B cell (primary cell): ENCODE measurements around the gene DCBLD1.

Experiments
- CTCF ChIP-seq: fragments of 200-600 bp; IDR thresholded peaks from one replicate; pipeline ENCODE4 v1.8.0; 2022; ENCODE audit warnings: antibody characterized with exemption, mild to moderate bottlenecking
- EZH2 ChIP-seq: IDR thresholded peaks from 2 replicates; pipeline ENCODE4 v1.6.1; 2012; ENCODE audit warnings: borderline replicate concordance, low read depth, mild to moderate bottlenecking, moderate library complexity, low read length; ENCODE audit not compliant: insufficient read depth, poor library complexity, severe bottlenecking

DNA sequence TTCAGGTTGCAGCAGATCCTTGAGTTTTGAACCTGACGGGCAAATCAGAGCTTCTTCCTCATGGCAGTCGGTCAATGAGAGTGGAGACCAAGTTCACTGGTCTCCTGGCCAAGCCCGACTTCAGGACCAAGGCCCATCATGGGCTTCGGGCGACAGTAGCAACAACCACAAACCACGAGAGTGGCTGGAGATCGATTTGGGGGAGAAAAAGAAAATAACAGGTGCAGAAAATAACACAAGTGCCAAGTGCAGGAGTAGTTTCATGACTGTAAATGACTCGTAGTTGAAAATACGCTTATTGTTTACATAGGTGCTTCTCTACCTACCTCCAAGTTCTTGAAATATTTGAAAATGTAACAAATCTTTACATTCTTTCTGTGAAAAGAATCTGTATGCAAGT lies 56.1 kb downstream of the DCBLD1 start:
- no peak for TF ChIP-seq EZH2
- no peak for TF ChIP-seq CTCF
